ENCODE data around the gene DCAF11.

The DCAF11 gene

GRCh38 chr14:24079491-24080141 lies 35.0 kb upstream of the DCAF11 start:
- DNase-seq, result no peak

- DNase-seq, result no peak
Measured at GRCh38 chr14:24080142-24080530, 34.4 kb upstream of the DCAF11 start.

GRCh38 chr14:24080888-24081738 lies 33.5 kb upstream of the DCAF11 start:
- DNase-seq, result peak; percentile 9

GRCh38 chr14:24081739-24082211 lies 32.8 kb upstream of the DCAF11 start:
- no peak for DNase-seq

GRCh38 chr14:24082411-24083080 lies 32.0 kb upstream of the DCAF11 start:
- no peak for DNase-seq

- no peak for DNase-seq
Measured at GRCh38 chr14:24083462-24083861, 31.1 kb upstream of the DCAF11 start.

- DNase-seq, result no peak
Measured at GRCh38 chr14:24084440-24084839, 30.1 kb upstream of the DCAF11 start.

- no peak for DNase-seq
Measured at GRCh38 chr14:24085215-24085614, 29.4 kb upstream of the DCAF11 start.

- no peak for DNase-seq
Measured at GRCh38 chr14:24086193-24086955, 28.2 kb upstream of the DCAF11 start.

- DNase-seq, result no peak
Measured at GRCh38 chr14:24087004-24087403, 27.6 kb upstream of the DCAF11 start.

GRCh38 chr14:24088095-24088494 lies 26.5 kb upstream of the DCAF11 start:
- DNase-seq, result no peak

- DNase-seq, result no peak
Measured at GRCh38 chr14:24089890-24090289, 24.7 kb upstream of the DCAF11 start.

GRCh38 chr14:24092110-24092504 lies 22.5 kb upstream of the DCAF11 start:
- DNase-seq, result no peak

GRCh38 chr14:24092505-24093206 lies 21.9 kb upstream of the DCAF11 start:
- no peak for DNase-seq

GRCh38 chr14:24093207-24093900 lies 21.2 kb upstream of the DCAF11 start:
- DNase-seq, result no peak

GRCh38 chr14:24093901-24094840 lies 20.4 kb upstream of the DCAF11 start, which contains the start of gene PCK2:
PCK2 (plus strand) TSS chr14:24094311; CDS start chr14:24094406, 95 bp downstream.
- DNase-seq, result peak; percentile 99

- DNase-seq, result peak; percentile 10
Measured at GRCh38 chr14:24094841-24095270, 19.7 kb upstream of the DCAF11 start.

- DNase-seq, result peak; percentile 72
Measured at GRCh38 chr14:24095271-24096068, 19.1 kb upstream of the DCAF11 start.

Data from fibroblast of skin of abdomen (primary cell).